ENCODE data around the gene ADAMTS20.

ADAMTS20 gene

DNA sequence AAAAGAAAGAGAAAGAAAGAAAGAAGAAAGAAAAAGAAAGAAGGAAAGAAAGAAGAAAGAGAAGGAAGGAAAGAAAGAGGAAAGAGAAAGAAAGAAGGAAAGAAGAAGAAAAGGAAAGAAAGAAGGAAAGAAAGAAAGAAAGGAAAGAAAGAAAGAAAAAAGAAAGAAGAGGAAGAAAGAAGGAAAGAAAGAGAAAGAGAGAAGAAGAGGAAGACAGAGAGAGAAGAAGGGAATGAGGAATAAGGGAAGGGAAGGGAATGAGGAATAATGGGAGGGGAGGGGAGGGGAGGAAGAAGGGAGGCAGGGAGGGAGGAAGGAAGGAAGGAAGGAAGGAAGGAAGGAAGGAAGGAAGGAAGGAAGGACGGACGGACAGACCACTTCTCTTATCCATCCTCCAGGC, 246.9 kb downstream of the ADAMTS20 start:
- DNase-seq = no peak
- Histone ChIP-seq H3K36me3 (no peaks in the 10 kb centered on the region), H3K4me3 (ENCODE audit: low read depth, low read length) (no peak overlapping the region), H3K9me3 (no peaks in the 10 kb centered on the region), H3K27me3 (no peaks in the 10 kb centered on the region), H3K4me1 (no peaks in the 10 kb centered on the region)
- TF ChIP-seq, protein P1, sequence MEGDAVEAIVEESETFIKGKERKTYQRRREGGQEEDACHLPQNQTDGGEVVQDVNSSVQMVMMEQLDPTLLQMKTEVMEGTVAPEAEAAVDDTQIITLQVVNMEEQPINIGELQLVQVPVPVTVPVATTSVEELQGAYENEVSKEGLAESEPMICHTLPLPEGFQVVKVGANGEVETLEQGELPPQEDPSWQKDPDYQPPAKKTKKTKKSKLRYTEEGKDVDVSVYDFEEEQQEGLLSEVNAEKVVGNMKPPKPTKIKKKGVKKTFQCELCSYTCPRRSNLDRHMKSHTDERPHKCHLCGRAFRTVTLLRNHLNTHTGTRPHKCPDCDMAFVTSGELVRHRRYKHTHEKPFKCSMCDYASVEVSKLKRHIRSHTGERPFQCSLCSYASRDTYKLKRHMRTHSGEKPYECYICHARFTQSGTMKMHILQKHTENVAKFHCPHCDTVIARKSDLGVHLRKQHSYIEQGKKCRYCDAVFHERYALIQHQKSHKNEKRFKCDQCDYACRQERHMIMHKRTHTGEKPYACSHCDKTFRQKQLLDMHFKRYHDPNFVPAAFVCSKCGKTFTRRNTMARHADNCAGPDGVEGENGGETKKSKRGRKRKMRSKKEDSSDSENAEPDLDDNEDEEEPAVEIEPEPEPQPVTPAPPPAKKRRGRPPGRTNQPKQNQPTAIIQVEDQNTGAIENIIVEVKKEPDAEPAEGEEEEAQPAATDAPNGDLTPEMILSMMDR (IDR thresholded peaks at IDR 0.05; ENCODE audit: low read depth, low read length) = no peak
